Testis (tissue), 3 donors: ENCODE results near the gene CYTIP. TPM values are rescaled to one million over a fixed set of nuclear protein-coding genes. Genes with fewer than 3 reads are reported as not detected.

Source experiments
- DNase-seq: peaks from one replicate; pipeline ENCODE4 v3.0.0-alpha.2; 2019
- H3K27ac ChIP-seq, 2 donors: fragments of 200-600 bp; sonication (generic); one replicate each; pipeline ENCODE4 v1.5.1; 2019
- H3K27me3 ChIP-seq: fragments of 200-600 bp; sonication (generic); one replicate; pipeline ENCODE4 v1.5.1; 2019
- H3K36me3 ChIP-seq: fragments of 200-600 bp; sonication (generic); one replicate; pipeline ENCODE4 v1.5.1; 2017; ENCODE audit warnings: low read depth; ENCODE audit errors: missing control alignments
- H3K4me1 ChIP-seq: fragments of 200-600 bp; sonication (generic); one replicate; pipeline ENCODE4 v1.5.1; 2019
- H3K4me3 ChIP-seq, 2 donors: fragments of 200-600 bp; sonication (generic); one replicate each; pipeline ENCODE4 v1.5.1; 2017 to 2019
- H3K9me3 ChIP-seq: fragments of 200-600 bp; sonication (generic); one replicate; pipeline ENCODE4 v1.5.1; 2017
- CTCF ChIP-seq, 3 experiments: fragments of 450-650 bp in 2 of 3; fragments of 200-600 bp in 1 of 3; sonication (generic) in 1 of 3; IDR thresholded peaks; one replicate each; pipeline ENCODE4 v1.5.1; 2016 to 2019; ENCODE audit warnings: antibody characterized with exemption in 3 of 3, mild to moderate bottlenecking in 2 of 3, moderate library complexity in 1 of 3
- POLR2A ChIP-seq: fragments of 450-650 bp; IDR thresholded peaks from one replicate; pipeline ENCODE4 v1.6.1; 2017; ENCODE audit warnings: antibody characterized with exemption, mild to moderate bottlenecking, moderate library complexity
- WGBS, 2 donors: methylation state at CpG; one replicate each; pipeline ENCODE4 v1.1.5; 2018; 5-methylcytosine and 5-hydroxymethylcytosine counted together
- intact Hi-C: fragments of 100-400 bp; cut with DNase I; formaldehyde crosslinking; loops from one replicate; pipeline ENCODE4 v1.15.1; 2023; ENCODE audit warnings: low total_unique reads
- polyA plus RNA-seq: library from polyadenylated mRNA; stranded (reverse); fragments of 350-450 nt; fragmentation: Illumina TruSeq; extraction: RNeasy Lipid Tissue Mini Kit (QIAGEN cat#74804); gene quantifications from one replicate; pipeline ENCODE4 v1.2.3, GENCODE V29; 2014; ENCODE audit warnings: low read depth, low replicate concordance; ENCODE audit not compliant: insufficient read depth
- total RNA-seq, 2 donors: library from RNA; depleted of rRNA; stranded (reverse); fragments of >200 nt; gene quantifications; one replicate each; pipeline ENCODE4 v1.2.3, GENCODE V29; 2016

CYTIP gene
- total and polyA plus RNA-seq, 3 donors from 2014 or later = 3.9 to 9.1 (median 8.5) TPM

DNA sequence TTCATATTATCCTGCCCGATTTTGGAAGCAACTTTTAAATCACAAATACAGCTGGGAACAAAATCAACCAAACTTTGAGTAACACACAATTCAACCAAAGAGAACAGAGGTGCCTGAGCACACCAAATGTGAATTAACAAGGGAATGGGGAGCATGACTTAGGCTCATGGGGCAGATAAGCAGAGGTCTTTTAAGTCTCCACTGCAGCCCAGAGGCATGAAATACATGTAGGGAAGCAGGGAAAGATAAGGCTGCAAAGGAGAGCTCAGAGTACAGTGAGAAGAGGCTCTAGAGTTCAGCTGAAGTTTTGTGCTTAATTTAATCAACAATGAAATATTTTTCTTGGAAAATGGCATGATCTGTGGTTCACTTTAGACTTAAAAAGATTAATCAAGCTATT, 49.0 kb downstream of the CYTIP start:
- WGBS, 2 donors = 63 to 84% methylated on average over 1 of the region's 1 CpG
- DNase-seq = no peak
- TF ChIP-seq POLR2A (no peak), CTCF (IDR thresholded peaks at IDR 0.05) (no peak)
- Histone ChIP-seq H3K4me1 (no peaks in the 10 kb centered on the region), H3K27me3 (no peaks in the 10 kb centered on the region), H3K4me3 (no peak overlapping the region), H3K9me3 (no peaks in the 10 kb centered on the region), H3K27ac (no peak overlapping the region), H3K36me3 (no peaks in the 10 kb centered on the region)
- intact Hi-C loops = no loop called here

GRCh38 chr2:157393348-157393747, 50.5 kb downstream of the CYTIP start:
- DNase-seq = no peak
- H3K27ac ChIP-seq = no peak overlapping the region
- H3K4me1 ChIP-seq = no peaks in the 10 kb centered on the region
- H3K4me3 ChIP-seq = no peak overlapping the region
- no peak for TF ChIP-seq CTCF (IDR thresholded peaks at IDR 0.05)
- TF ChIP-seq POLR2A = no peak
- H3K27me3 ChIP-seq = no peaks in the 10 kb centered on the region
- H3K36me3 ChIP-seq = no peaks in the 10 kb centered on the region
- no peaks in the 10 kb centered on the region for H3K9me3 ChIP-seq
- intact Hi-C loops = no loop called here
- 54 to 64% methylated on average over 3 of the region's 3 CpGs for WGBS, 2 donors

GRCh38 chr2:157388827-157389226, 55.1 kb downstream of the CYTIP start:
- no peaks in the 10 kb centered on the region for H3K4me1 ChIP-seq
- no peaks in the 10 kb centered on the region for H3K9me3 ChIP-seq
- intact Hi-C loops = no loop called here
- DNase-seq = no peak
- H3K27ac ChIP-seq = no peak overlapping the region
- no peaks in the 10 kb centered on the region for H3K27me3 ChIP-seq
- WGBS, 2 donors = 88 to 100% methylated on average over 2 of the region's 2 CpGs
- no peaks in the 10 kb centered on the region for H3K36me3 ChIP-seq
- TF ChIP-seq POLR2A = no peak
- no peak overlapping the region for H3K4me3 ChIP-seq

DNA sequence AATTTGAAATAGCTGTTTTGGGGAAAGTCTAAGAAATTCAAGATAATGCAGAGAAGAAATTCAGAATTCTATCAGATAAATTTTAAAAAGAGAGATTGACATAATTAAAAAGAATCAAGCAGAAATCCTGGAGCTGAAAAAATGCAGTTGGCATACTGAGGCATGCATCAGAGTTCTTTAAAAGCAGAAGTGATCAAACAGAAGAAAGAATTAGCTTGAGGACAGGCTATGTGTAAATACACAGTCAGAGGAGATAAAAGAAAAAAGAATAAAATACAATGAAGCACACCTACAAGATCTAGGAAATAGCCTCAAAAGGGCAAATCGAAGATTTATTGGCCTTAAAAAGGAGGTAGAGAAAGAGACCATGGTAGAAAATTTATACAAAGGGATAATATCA, 57.1 kb downstream of the CYTIP start:
- H3K4me1 ChIP-seq = no peaks in the 10 kb centered on the region
- DNase-seq = no peak
- H3K4me3 ChIP-seq = no peak overlapping the region
- no peaks in the 10 kb centered on the region for H3K36me3 ChIP-seq
- intact Hi-C loops = no loop called here
- no peaks in the 10 kb centered on the region for H3K9me3 ChIP-seq
- WGBS, 2 donors = 90 to 95% methylated on average over 1 of the region's 1 CpG
- TF ChIP-seq CTCF (IDR thresholded peaks at IDR 0.05) (no peak), POLR2A (no peak)
- H3K27ac ChIP-seq = no peak overlapping the region
- no peaks in the 10 kb centered on the region for H3K27me3 ChIP-seq

DNA sequence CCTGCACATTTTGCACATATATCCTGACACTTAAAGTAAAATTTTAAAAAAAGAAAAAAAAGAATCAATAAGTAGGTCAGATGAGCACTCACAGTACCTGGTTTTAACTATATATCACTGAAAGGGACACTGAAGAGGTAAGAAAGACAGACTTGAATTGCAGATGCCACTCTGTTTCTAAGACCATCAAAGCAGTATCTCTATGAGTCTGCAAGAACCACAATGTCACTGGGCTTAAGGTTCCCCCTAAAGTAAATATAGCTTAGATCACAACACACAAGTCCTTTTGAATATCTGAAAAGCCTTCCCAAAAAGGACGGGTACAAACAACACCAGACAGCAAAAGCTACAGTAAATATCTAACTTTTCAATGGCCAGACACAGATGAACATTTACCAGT, 57.6 kb downstream of the CYTIP start:
- no peak for TF ChIP-seq POLR2A
- TF ChIP-seq CTCF (IDR thresholded peaks at IDR 0.05) = no peak
- WGBS, 2 donors = 79 to 83% methylated on average over 1 of the region's 1 CpG
- intact Hi-C loops = no loop called here

More for the DNA sequence above, 57.6 kb downstream of the CYTIP start:
- Histone ChIP-seq H3K27me3 (no peaks in the 10 kb centered on the region), H3K4me1 (no peaks in the 10 kb centered on the region), H3K9me3 (no peaks in the 10 kb centered on the region), H3K4me3 (no peak overlapping the region), H3K27ac (no peak overlapping the region), H3K36me3 (no peaks in the 10 kb centered on the region)
- DNase-seq = no peak
